Omental fat pad (tissue), 4 donors: ENCODE data around the gene PRSS27. TPM values are rescaled to one million over a fixed set of nuclear protein-coding genes. Genes with fewer than 3 reads are reported as not detected.
A peak's percentile ranks its signal among the peaks of the same experiment; 100 is the strongest.

Experiments used
- ATAC-seq: fragments of 150-250 bp; one replicate; pipeline ENCODE4 v1.9.1; 2016; ENCODE audit warnings: mild to moderate bottlenecking, moderate library complexity; ENCODE audit not compliant: low FRiP score
- DNase-seq: peaks from one replicate; pipeline ENCODE4 v3.0.0-alpha.2; 2019; ENCODE audit warnings: low spot score
- CTCF ChIP-seq, 3 donors: fragments of 450-650 bp; IDR thresholded peaks; one replicate each; pipeline ENCODE4 v1.5.1; 2016 to 2017; ENCODE audit warnings: antibody characterized with exemption in 3 of 3, mild to moderate bottlenecking in 3 of 3, moderate library complexity in 2 of 3
- total RNA-seq, 4 donors: library from RNA; depleted of rRNA; stranded (reverse); fragments of >200 nt; gene quantifications; one replicate each; pipeline ENCODE4 v1.1.0, GENCODE V29; 2016

PRSS27 gene
- total RNA-seq, 4 donors from 2014 or later, result 0.65 to 1.2 (median 1.0) TPM

GRCh38 chr16:2663553-2664546 is 56.2 kb downstream of the PRSS27 start:
- no peak for DNase-seq
- TF ChIP-seq CTCF (IDR thresholded peaks at IDR 0.05), result no peak

More at GRCh38 chr16:2663553-2664546, 56.2 kb downstream of the PRSS27 start:
- peak; percentile 93 for ATAC-seq

Other genes starting within 250 kb of the PRSS27 start
- under 1 TPM in 2 of 4 donors, not detected in 2; 0.28 to 0.44 TPM for gene NTN3, start 248.9 kb downstream of the PRSS27 start, total RNA-seq
- 10 to 100 TPM; 10.4 to 19.4 (median 13.0) TPM for gene TBC1D24, start 245.1 kb downstream of the PRSS27 start, total RNA-seq
- 100 to 1,000 TPM in 1 of 4 donors, 10 to 100 TPM in 3; 43.5 to 113 (median 67.9) TPM for gene ATP6V0C, start 206.3 kb downstream of the PRSS27 start, total RNA-seq
- gene AMDHD2, start 199.9 kb downstream of the PRSS27 start, total RNA-seq, result 10 to 100 TPM; 26.7 to 35.9 (median 30.7) TPM
- gene CEMP1, start 188.8 kb downstream of the PRSS27 start, total RNA-seq, result not detected
- 10 to 100 TPM; 22.2 to 34.5 (median 25.6) TPM for gene PDPK1, start 182.2 kb downstream of the PRSS27 start, total RNA-seq
- 10 to 100 TPM; 10.9 to 21.1 (median 20.1) TPM for gene KCTD5, start 37.7 kb downstream of the PRSS27 start, total RNA-seq
- gene SRRM2, start 32.4 kb upstream of the PRSS27 start, total RNA-seq, result 100 to 1,000 TPM; 230 to 465 (median 368) TPM
- 100 to 1,000 TPM; 181 to 341 (median 323) TPM for gene ELOB, start 57.1 kb upstream of the PRSS27 start, total RNA-seq
- gene PRSS33, start 67.3 kb upstream of the PRSS27 start, total RNA-seq, result not detected
- gene PRSS41, start 78.2 kb upstream of the PRSS27 start, total RNA-seq, result not detected
- 1 to 10 TPM in 1 of 4 donors, under 1 TPM in 1, not detected in 2; 0.65 to 1.0 TPM for gene PRSS21, start 97.0 kb upstream of the PRSS27 start, total RNA-seq
- 1 to 10 TPM in 1 of 4 donors, not detected in 3; 1.0 TPM for gene ZG16B, start 110.1 kb upstream of the PRSS27 start, total RNA-seq
- not detected for gene PRSS22, start 137.9 kb upstream of the PRSS27 start, total RNA-seq
- 10 to 100 TPM; 22.1 to 78.7 (median 37.3) TPM for gene FLYWCH2, start 163.0 kb upstream of the PRSS27 start, total RNA-seq
- 10 to 100 TPM; 14.8 to 45.6 (median 26.6) TPM for gene FLYWCH1, start 191.7 kb upstream of the PRSS27 start, total RNA-seq
- not detected for gene KREMEN2, start 244.1 kb upstream of the PRSS27 start, total RNA-seq
- gene PAQR4, start 249.1 kb upstream of the PRSS27 start, total RNA-seq, result 1 to 10 TPM; 1.9 to 6.8 (median 3.5) TPM